Activated T-cell treated with anti-CD3 and anti-CD28 coated beads, Interleukin-2, amount 50 U/mL, for 72 hours (primary cell): ENCODE data around the gene STK38L. TPM values are rescaled to one million over a fixed set of nuclear protein-coding genes. Genes with fewer than 3 reads are reported as not detected.

Source experiments
- ATAC-seq, 2 donors: fragments of 150-1000 bp; cut with Tn5 transposase; replicated peaks in 1 of 2; 2 replicates each; pipeline ENCODE4 v1.10.0; 2021; ENCODE audit warnings: moderate library complexity in 2 of 2, mild to moderate bottlenecking in 1 of 2
- DNase-seq, 2 donors: peaks; one replicate each; pipeline ENCODE4 v3.0.0; 2021 to 2022; ENCODE audit warnings: mixed read lengths in 1 of 2
- H3K27ac Mint-ChIP-seq: one replicate; pipeline ENCODE4 v1.8.0; 2022; ENCODE audit warnings: mild to moderate bottlenecking, moderate library complexity, mixed read lengths
- H3K27me3 Mint-ChIP-seq: one replicate; pipeline ENCODE4 v1.8.0; 2022; ENCODE audit warnings: low read depth, mixed read lengths
- H3K36me3 Mint-ChIP-seq, 2 donors: one replicate each; pipeline ENCODE4 v1.8.0; 2022; ENCODE audit warnings: mixed read lengths in 2 of 2, mild to moderate bottlenecking in 1 of 2; ENCODE audit not compliant: insufficient read depth in 2 of 2
- H3K4me1 Mint-ChIP-seq: one replicate; pipeline ENCODE4 v1.8.0; 2022; ENCODE audit warnings: low read depth, mixed read lengths
- H3K4me3 Mint-ChIP-seq, 2 donors: one replicate each; pipeline ENCODE4 v1.8.0; 2022; ENCODE audit warnings: mild to moderate bottlenecking in 2 of 2, mixed read lengths in 2 of 2, moderate library complexity in 2 of 2
- H3K9me3 Mint-ChIP-seq, 2 donors: one replicate each; pipeline ENCODE4 v1.8.0; 2022; ENCODE audit warnings: mixed read lengths in 2 of 2
- total RNA-seq, 2 donors: library from RNA; stranded (reverse); gene quantifications; one replicate each; pipeline ENCODE4 v1.2.3, GENCODE V29; 2022

STK38L gene
- total RNA-seq, 2 donors from 2014 or later, result 24.8 to 30.6 TPM

DNA sequence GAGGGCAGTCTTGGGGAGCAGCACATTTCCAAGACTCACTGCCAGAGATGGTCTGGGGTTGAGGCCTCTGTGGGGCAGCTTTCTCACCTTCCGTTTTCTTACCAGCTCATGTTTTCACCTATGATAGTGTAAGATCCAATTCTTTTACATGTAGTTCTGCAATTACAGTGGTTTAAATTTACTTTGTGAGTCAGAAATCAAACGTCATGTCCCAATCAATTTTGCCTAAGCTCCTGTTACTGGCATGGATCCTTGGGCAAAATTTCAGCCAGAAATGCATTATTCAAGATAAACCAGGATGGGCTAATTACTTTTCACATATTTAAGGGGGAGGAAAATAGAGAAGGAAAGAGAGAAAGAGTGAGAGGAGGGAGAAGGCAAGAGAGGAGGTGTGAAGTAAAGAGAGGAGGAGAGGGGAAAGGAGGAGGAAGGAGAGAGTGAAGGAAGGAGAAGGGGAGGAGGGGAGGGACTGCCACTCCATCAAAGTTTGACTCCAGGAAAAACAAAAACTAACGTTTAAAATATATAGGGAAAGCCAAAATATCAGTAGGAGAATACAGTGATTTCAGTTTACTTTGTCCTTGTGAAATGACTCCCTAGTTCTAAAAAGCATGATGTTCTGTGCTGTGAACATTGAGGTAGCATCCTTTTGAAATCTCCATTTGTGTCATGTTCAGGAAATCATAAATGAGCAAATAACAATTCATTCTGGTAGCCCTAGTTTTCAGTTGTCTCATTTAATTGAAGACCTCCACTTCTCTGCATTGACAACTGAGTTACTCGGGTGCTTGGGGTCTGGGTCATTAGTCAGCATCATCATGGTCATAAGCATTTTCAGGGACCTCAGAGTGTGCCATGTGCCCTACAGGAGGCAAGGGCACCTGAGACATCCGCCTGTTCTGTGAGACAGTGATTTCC, 91.5 kb downstream of the STK38L start:
- Mint-ChIP-seq H3K9me3 (no peaks in the 10 kb centered on the region), H3K4me3 (peak overlapping the region in 1 of 2 donors; percentile 46), H3K27ac (peak overlapping the region; percentile 54), H3K36me3 (peaks cover 4 to 8% of the 10 kb centered on the region in 2 donors), H3K4me1 (peaks cover 47% of the 10 kb centered on the region), H3K27me3 (peaks cover 36% of the 10 kb centered on the region)
- DNase-seq (no peak), ATAC-seq (peak; percentile 1 to 35)

DNA sequence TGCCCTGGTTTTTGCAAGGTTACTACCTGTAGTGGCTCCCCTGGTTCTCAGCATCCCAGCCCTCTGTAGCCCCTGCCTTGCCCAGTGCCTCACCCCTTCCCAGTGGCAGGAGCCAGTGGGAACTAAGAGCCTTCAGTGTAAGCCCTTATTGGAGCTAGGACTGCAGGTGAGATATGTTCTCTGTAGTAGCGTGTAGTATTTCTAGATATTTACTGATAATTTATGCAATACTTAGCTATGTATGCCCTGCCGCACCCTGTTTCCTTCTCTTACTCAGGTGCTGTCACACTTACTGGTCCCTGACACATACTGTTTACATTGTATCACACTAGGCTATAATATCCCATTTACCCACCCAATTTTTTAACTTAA, 92.2 kb downstream of the STK38L start:
- peaks cover 4 to 8% of the 10 kb centered on the region in 2 donors for H3K36me3 Mint-ChIP-seq
- no peak overlapping the region for H3K4me3 Mint-ChIP-seq
- DNase-seq (no peak), ATAC-seq (no peak)
- peaks cover 40% of the 10 kb centered on the region for H3K4me1 Mint-ChIP-seq
- H3K27ac Mint-ChIP-seq, result no peak overlapping the region
- H3K9me3 Mint-ChIP-seq, result no peaks in the 10 kb centered on the region
- H3K27me3 Mint-ChIP-seq, result peaks cover 36% of the 10 kb centered on the region

- no peak overlapping the region for H3K4me3 Mint-ChIP-seq
These were observed 93.3 kb downstream of the STK38L start for GRCh38 chr12:27337376-27337775.

GRCh38 chr12:27338473-27338872, 94.4 kb downstream of the STK38L start:
- peaks cover 27% of the 10 kb centered on the region for H3K4me1 Mint-ChIP-seq
- H3K9me3 Mint-ChIP-seq, result no peaks in the 10 kb centered on the region
- H3K27ac Mint-ChIP-seq, result no peak overlapping the region
- H3K36me3 Mint-ChIP-seq, result peaks cover 2 to 4% of the 10 kb centered on the region in 2 donors
- DNase-seq (no peak), ATAC-seq (peak in 1 of 2 donors; percentile 29)
- H3K4me3 Mint-ChIP-seq, result no peak overlapping the region
- peaks cover 35% of the 10 kb centered on the region for H3K27me3 Mint-ChIP-seq

More at GRCh38 chr12:27337376-27337775, 93.3 kb downstream of the STK38L start:
- peaks cover 4 to 6% of the 10 kb centered on the region in 2 donors for H3K36me3 Mint-ChIP-seq
- peaks cover 29% of the 10 kb centered on the region for H3K4me1 Mint-ChIP-seq
- DNase-seq, result no peak
- H3K27ac Mint-ChIP-seq, result no peak overlapping the region
- ATAC-seq, result no peak
- no peaks in the 10 kb centered on the region for H3K9me3 Mint-ChIP-seq
- peaks cover 36% of the 10 kb centered on the region for H3K27me3 Mint-ChIP-seq

- ATAC-seq (no peak), DNase-seq (no peak)
- no peak overlapping the region for H3K27ac Mint-ChIP-seq
- no peaks in the 10 kb centered on the region for H3K9me3 Mint-ChIP-seq
- peaks cover 13% of the 10 kb centered on the region for H3K27me3 Mint-ChIP-seq
- H3K4me1 Mint-ChIP-seq, result peaks cover 16% of the 10 kb centered on the region
- no peak overlapping the region for H3K4me3 Mint-ChIP-seq
- H3K36me3 Mint-ChIP-seq, result peaks cover 0 to 2% of the 10 kb centered on the region in 2 donors
These were observed 96.9 kb downstream of the STK38L start for GRCh38 chr12:27340971-27341370.

DNA sequence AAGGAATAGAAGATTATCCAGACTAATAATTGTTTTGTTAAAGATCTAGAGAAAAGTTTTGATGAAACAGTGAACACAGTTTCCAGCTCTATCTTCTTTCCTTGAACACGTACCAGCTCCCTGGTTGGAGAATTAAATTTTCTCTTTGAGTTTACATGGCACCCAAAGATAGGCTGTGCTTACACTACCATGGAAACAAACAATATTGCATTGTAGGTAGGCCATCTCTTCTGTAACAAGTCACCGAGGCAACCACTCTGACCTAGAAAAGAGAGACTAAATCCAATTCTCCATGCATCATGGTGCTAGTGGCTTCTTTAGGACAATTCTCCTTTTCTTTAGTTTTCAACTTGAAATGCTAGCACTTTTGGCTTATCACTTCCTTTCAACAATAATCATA, 98.5 kb downstream of the STK38L start:
- Mint-ChIP-seq H3K27ac (no peak overlapping the region), H3K36me3 (peaks cover 0 to 2% of the 10 kb centered on the region in 2 donors), H3K4me1 (peaks cover 8% of the 10 kb centered on the region), H3K27me3 (peaks cover 10% of the 10 kb centered on the region), H3K9me3 (no peaks in the 10 kb centered on the region), H3K4me3 (no peak overlapping the region)
- ATAC-seq (no peak), DNase-seq (no peak)

- Mint-ChIP-seq H3K9me3 (no peaks in the 10 kb centered on the region), H3K4me1 (peaks cover 8% of the 10 kb centered on the region), H3K27me3 (peaks cover 10% of the 10 kb centered on the region), H3K36me3 (peaks cover 0 to 2% of the 10 kb centered on the region in 2 donors), H3K4me3 (no peak overlapping the region), H3K27ac (no peak overlapping the region)
- peak in 1 of 2 donors; percentile 30 for ATAC-seq
- no peak for DNase-seq
These were observed 99.3 kb downstream of the STK38L start for GRCh38 chr12:27343255-27344000.

- Mint-ChIP-seq H3K27ac (no peak overlapping the region), H3K4me1 (peaks cover 8% of the 10 kb centered on the region), H3K9me3 (no peaks in the 10 kb centered on the region), H3K27me3 (peaks cover 17% of the 10 kb centered on the region), H3K4me3 (no peak overlapping the region), H3K36me3 (peaks cover 0 to 2% of the 10 kb centered on the region in 2 donors)
- DNase-seq, result no peak
- no peak for ATAC-seq
These were observed 100.2 kb downstream of the STK38L start for GRCh38 chr12:27344246-27344645.

DNA sequence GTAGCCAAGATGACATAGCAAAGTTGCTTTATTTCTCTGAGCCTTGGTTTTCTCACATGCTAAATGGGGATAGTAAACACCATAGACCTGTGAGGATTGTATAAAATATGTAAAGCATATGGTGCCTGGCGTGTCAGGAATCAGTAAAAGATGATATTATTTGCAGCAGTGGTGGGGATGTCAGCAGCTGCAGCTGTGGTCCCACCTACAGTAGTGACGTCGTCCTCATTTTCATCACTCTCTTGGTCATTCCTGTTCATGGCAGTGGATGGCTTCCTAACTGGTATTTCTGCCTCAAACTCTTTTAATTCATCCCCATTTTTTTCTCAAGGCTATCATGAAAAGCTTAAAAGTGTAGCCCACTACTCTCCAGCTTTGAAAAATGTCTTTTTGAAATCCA, 100.7 kb downstream of the STK38L start:
- H3K27ac Mint-ChIP-seq, result no peak overlapping the region
- peaks cover 0 to 2% of the 10 kb centered on the region in 2 donors for H3K36me3 Mint-ChIP-seq
- H3K9me3 Mint-ChIP-seq, result no peaks in the 10 kb centered on the region
- no peak overlapping the region for H3K4me3 Mint-ChIP-seq
- H3K27me3 Mint-ChIP-seq, result peaks cover 14% of the 10 kb centered on the region
- peaks cover 8% of the 10 kb centered on the region for H3K4me1 Mint-ChIP-seq
- no peak for DNase-seq
- ATAC-seq, result no peak

DNA sequence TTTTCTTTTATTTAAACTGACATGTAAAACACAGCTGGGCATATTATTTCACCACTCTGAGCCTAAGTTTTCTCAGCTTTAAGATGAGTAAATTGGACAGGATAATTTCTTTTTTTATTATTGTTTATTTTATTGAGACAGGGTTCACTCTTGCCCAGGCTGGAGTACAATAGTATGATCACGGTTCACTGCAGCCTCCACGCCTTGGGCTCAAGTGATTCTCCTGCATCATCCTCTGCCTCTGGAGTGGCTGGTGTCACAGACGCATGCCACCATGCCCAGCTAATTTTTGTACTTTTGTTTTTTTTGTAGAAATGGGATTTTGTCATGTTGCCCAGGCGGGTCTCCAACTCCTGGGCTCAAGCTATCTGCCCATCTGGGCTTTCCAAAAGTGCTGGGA, 101.3 kb downstream of the STK38L start:
- ATAC-seq, result no peak
- no peak overlapping the region for H3K27ac Mint-ChIP-seq
- DNase-seq, result no peak
- no peaks in the 10 kb centered on the region for H3K9me3 Mint-ChIP-seq
- peaks cover 8% of the 10 kb centered on the region for H3K27me3 Mint-ChIP-seq
- H3K4me3 Mint-ChIP-seq, result no peak overlapping the region
- peaks cover 0 to under 1% of the 10 kb centered on the region in 2 donors for H3K36me3 Mint-ChIP-seq
- peaks cover 8% of the 10 kb centered on the region for H3K4me1 Mint-ChIP-seq

DNA sequence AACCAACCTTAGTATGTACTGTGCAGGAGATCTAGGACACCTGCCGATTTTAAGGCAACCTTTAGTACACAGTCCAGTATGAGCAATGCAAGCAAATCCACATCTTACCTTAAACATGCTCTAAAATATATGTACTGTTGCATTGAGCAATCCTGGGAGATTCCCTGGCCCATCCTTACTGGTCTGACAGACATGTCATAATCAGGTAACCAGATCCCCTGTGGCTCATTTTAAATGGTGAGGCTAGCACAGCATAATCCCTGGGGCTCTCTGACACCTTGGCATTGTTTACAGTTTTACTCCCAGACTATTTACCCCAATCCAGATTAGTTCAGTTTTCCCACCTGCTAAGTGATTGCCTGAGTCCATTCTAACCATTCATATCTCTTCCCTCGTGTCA, 103.7 kb downstream of the STK38L start:
- DNase-seq (no peak), ATAC-seq (no peak)
- H3K4me1 Mint-ChIP-seq, result peaks cover 8% of the 10 kb centered on the region
- no peaks in the 10 kb centered on the region for H3K9me3 Mint-ChIP-seq
- no peak overlapping the region for H3K4me3 Mint-ChIP-seq
- H3K36me3 Mint-ChIP-seq, result no peaks in the 10 kb centered on the region
- no peak overlapping the region for H3K27ac Mint-ChIP-seq
- peaks cover 7% of the 10 kb centered on the region for H3K27me3 Mint-ChIP-seq

DNA sequence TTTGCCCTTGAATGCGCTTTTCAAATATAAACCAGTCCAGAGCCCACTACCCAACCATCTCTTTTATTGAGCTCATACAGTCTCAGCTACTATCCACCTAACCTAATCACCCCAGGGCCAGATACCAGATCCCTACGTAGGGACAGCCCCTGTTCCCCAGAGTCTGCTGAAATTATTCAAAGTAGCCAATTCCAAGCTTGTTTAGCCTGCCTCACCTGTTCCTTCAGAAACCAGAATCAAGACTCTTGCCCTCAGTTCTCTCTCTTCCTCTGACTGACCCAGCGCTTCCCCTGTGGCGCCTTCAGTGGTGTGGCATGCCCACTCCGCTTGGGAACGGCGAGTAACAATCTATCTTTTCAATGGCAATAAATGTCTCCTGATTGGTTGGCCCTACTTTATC, 107.4 kb downstream of the STK38L start:
- Mint-ChIP-seq H3K9me3 (no peaks in the 10 kb centered on the region), H3K27me3 (peaks cover 12% of the 10 kb centered on the region), H3K27ac (no peak overlapping the region), H3K36me3 (no peaks in the 10 kb centered on the region), H3K4me3 (no peak overlapping the region), H3K4me1 (no peaks in the 10 kb centered on the region)
- DNase-seq, result no peak
- no peak for ATAC-seq

- DNase-seq, result no peak
- Mint-ChIP-seq H3K9me3 (no peaks in the 10 kb centered on the region), H3K27ac (no peak overlapping the region), H3K36me3 (no peaks in the 10 kb centered on the region), H3K27me3 (peaks cover 6% of the 10 kb centered on the region), H3K4me1 (no peaks in the 10 kb centered on the region), H3K4me3 (no peak overlapping the region)
- no peak for ATAC-seq
These were observed 111.4 kb downstream of the STK38L start for GRCh38 chr12:27355486-27355885.
